ENCODE data around the gene ATOSB.

GRCh38 chr9:35096035-35096849 lies 19.4 kb downstream of the ATOSB start, which contains the start of gene PIGO:
- TF ChIP-seq CTCF (IDR thresholded peaks at IDR 0.05; ENCODE audit: poor library complexity): peak; percentile 75
- no peak for TF ChIP-seq EZH2 (IDR thresholded peaks at IDR 0.05; ENCODE audit: borderline replicate concordance)
- no peak for TF ChIP-seq EZH2phosphoT487 (IDR thresholded peaks at IDR 0.05; ENCODE audit: low read depth, severe bottlenecking, unreplicated experiment)

All from hepatocyte (in vitro differentiated cells).